Osteoblast (primary cell): ENCODE results near the gene KDM1B. TPM values are rescaled to one million over a fixed set of nuclear protein-coding genes. Genes with fewer than 3 reads are reported as not detected.

Experiments
- DNase-seq: peaks from one replicate; pipeline ENCODE4 v3.0.0; 2011; ENCODE audit warnings: low spot score, mixed read lengths; ENCODE audit not compliant: insufficient read length; ENCODE audit errors: missing footprints
- H2AFZ ChIP-seq: 2 replicates; pipeline ENCODE4 v1.6.0; 2011; ENCODE audit warnings: mild to moderate bottlenecking, low read length
- H3K27ac ChIP-seq: 2 replicates; pipeline ENCODE4 v1.5.1; 2011; ENCODE audit warnings: mild to moderate bottlenecking, low read depth, low read length, moderate library complexity
- H3K27me3 ChIP-seq: 2 replicates; pipeline ENCODE4 v1.6.0; 2012; ENCODE audit warnings: mild to moderate bottlenecking, control low read depth, inconsistent platforms, low read length, moderate library complexity; ENCODE audit not compliant: insufficient read depth
- H3K36me3 ChIP-seq: 2 replicates; pipeline ENCODE4 v1.5.1; 2011; ENCODE audit warnings: mild to moderate bottlenecking, low read length, control low read depth, moderate library complexity; ENCODE audit not compliant: insufficient read depth
- H3K4me1 ChIP-seq: 2 replicates; pipeline ENCODE4 v1.5.1; 2011; ENCODE audit warnings: mild to moderate bottlenecking, low read length, control low read depth, moderate library complexity; ENCODE audit not compliant: insufficient read depth
- H3K4me2 ChIP-seq: 2 replicates; pipeline ENCODE4 v1.6.0; 2011; ENCODE audit warnings: mild to moderate bottlenecking, low read length; ENCODE audit not compliant: insufficient read depth
- H3K4me3 ChIP-seq: fragments of 200-600 bp; sonication (generic); 3 replicates; pipeline ENCODE4 v1.5.1; 2012; ENCODE audit warnings: mild to moderate bottlenecking, low read length, inconsistent platforms; ENCODE audit not compliant: insufficient read depth
- H3K79me2 ChIP-seq: 2 replicates; pipeline ENCODE4 v1.6.0; 2012; ENCODE audit warnings: mild to moderate bottlenecking, low read length, control low read depth, inconsistent platforms; ENCODE audit not compliant: insufficient read depth
- H3K9me3 ChIP-seq: 2 replicates; pipeline ENCODE4 v1.5.1; 2011; ENCODE audit warnings: low read depth, low read length, control low read depth
- H4K20me1 ChIP-seq: 2 replicates; pipeline ENCODE4 v1.6.0; 2012; ENCODE audit warnings: mild to moderate bottlenecking, low read length, control low read depth; ENCODE audit not compliant: insufficient read depth
- CTCF ChIP-seq: IDR thresholded peaks from 2 replicates; pipeline ENCODE4 v1.5.1; 2011; ENCODE audit warnings: mild to moderate bottlenecking, low read depth, low read length, moderate library complexity; ENCODE audit errors: extremely low read depth
- total RNA-seq: library from RNA; depleted of rRNA; stranded (reverse); fragments of >200 nt; gene quantifications from 2 replicates; pipeline ENCODE4 v1.2.3, GENCODE V29; 2012

KDM1B gene
- total RNA-seq, 1 donor, result 17.7 TPM

DNA sequence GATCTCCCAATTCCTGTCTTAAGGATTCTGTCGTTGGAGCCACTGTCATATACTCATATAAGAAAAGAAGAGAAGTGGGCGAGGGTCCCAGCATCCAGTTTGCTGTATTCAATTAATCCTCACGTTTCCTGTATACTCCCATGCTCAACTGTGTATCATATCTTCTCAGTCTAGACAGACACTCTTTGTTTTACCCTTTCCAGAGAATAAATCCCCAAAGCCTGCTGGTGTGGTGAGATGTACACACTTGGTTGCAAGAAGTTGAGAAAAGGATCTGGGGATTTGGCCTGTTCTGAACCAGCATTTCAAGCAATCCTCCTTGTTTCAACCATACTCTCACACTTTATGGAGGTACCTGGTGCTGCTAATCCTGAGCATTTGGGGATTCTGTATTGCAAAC lies 3.4 kb upstream of the KDM1B start:
- peaks cover 44% of the 10 kb centered on the region for H3K4me1 ChIP-seq

DNA sequence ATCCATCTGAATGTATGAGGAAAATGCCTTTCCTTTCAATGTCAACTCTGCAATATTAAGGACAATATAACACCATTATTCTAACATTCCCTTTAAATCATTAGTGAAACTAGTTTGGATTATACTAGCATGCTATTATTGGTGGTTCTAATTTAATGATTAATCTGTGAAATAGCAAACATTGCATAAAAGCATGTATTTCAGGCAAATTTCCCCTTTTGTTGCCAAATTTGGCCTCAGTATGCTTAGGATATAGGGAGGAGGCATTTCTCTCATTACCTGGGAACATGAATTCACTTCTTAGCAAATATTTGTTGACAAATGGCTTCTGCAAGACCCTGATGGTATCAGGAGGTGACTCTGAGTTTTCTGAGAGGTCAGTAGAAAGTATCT lies 1.9 kb upstream of the KDM1B start:
- H4K20me1 ChIP-seq, result no peaks in the 10 kb centered on the region
- no peaks in the 10 kb centered on the region for H3K27me3 ChIP-seq
- no peak overlapping the region for H2AFZ ChIP-seq
- peak overlapping the region; percentile 91 for H3K4me2 ChIP-seq
- H3K79me2 ChIP-seq, result peaks cover 29% of the 10 kb centered on the region
- no peak for DNase-seq
- no peak for TF ChIP-seq CTCF
- H3K36me3 ChIP-seq, result no peaks in the 10 kb centered on the region
- peak overlapping the region; percentile 92 for H3K27ac ChIP-seq
- peaks cover 29% of the 10 kb centered on the region for H3K4me1 ChIP-seq
- H3K4me3 ChIP-seq, result no peak overlapping the region
- no peaks in the 10 kb centered on the region for H3K9me3 ChIP-seq

More for the DNA sequence above, 3.4 kb upstream of the KDM1B start:
- H3K27me3 ChIP-seq, result no peaks in the 10 kb centered on the region
- no peak overlapping the region for H3K4me2 ChIP-seq
- no peak overlapping the region for H2AFZ ChIP-seq
- H3K27ac ChIP-seq, result no peak overlapping the region
- TF ChIP-seq CTCF, result no peak
- no peak overlapping the region for H3K4me3 ChIP-seq
- H3K36me3 ChIP-seq, result no peaks in the 10 kb centered on the region
- no peaks in the 10 kb centered on the region for H3K9me3 ChIP-seq
- DNase-seq, result no peak
- peaks cover 29% of the 10 kb centered on the region for H3K79me2 ChIP-seq
- no peaks in the 10 kb centered on the region for H4K20me1 ChIP-seq

DNA sequence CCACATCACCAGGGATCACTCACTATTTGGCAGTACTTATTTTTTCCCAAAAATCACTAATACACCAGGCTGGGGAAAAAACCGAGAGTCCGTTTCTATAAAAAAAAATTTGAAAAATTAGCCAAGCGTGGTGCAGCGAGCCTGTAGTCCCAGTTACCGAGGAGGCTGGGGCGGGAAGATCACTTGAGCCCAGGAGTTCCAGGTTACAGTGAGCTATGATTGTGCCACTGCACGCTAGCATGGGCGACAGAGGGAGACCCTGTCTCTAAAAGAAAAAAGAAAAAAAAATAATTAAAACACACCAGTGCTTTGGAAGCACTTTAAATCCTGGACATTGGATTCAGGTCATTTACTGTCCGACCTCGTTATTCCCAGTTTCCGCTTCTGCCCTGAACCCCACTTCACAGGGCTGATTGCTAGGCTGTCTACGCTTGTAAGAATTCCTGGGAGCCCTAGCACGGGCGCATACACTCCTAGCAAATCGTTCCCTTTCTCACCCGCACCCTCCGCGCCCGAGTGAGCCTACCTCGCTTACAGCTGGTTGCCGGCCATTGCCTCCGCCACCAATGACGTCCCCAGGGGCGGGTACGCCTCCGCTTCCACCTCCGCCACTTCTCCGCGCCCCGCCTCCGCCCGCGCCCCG lies 594 bp upstream of the KDM1B start, which contains the start of gene TPMT:
Gene TPMT, minus strand, starts transcription at position 571 of the 643 bp plus-strand sequence. CDS start 5,950 bp downstream, outside the sequence.
- Histone ChIP-seq H3K4me2 (peak within 1 kb of the TSS; percentile 94), H3K27ac (peak within 1 kb of the TSS; percentile 92), H4K20me1 (no peaks in the 10 kb centered on the region), H3K79me2 (peaks cover 29% of the 10 kb centered on the region), H3K4me1 (peaks cover 21% of the 10 kb centered on the region), H2AFZ (peak within 1 kb of the TSS; percentile 93), H3K27me3 (no peaks in the 10 kb centered on the region), H3K9me3 (no peaks in the 10 kb centered on the region), H3K4me3 (peak within 1 kb of the TSS; percentile 96), H3K36me3 (no peaks in the 10 kb centered on the region)
- no peak for DNase-seq
- no peak for TF ChIP-seq CTCF

DNA sequence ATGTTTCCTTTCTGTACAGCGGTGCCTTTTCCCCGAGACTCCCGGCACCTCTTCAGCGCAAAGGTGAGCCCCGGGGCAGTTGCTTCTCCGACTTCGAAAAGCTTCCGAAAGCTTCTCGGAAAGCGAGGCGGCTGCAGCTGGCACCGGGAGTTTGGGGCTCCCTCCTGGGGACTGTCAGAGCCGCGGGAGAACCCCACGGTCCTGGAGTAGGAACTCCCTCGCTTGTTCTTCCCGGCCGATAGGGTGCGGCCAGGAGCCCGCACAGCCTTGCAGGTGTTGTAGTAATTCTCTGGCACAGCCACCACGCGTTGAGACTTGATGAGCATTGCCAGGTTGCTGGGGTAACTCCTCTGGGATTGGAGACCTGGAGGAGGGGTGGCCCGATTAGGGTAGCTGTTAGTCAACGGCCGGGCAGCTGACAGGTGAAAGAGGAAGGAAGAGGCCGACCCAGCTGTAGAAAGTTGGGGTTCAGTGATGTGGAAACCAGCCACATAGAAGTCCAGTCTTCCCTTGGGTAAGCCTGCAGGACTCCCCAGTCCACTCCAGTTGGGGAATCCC lies 721 bp downstream of the KDM1B start:
- H3K4me1 ChIP-seq, result peaks cover 21% of the 10 kb centered on the region
- H4K20me1 ChIP-seq, result no peaks in the 10 kb centered on the region
- peak overlapping the region; percentile 96 for H3K4me3 ChIP-seq
- peak overlapping the region; percentile 94 for H3K4me2 ChIP-seq
- peaks cover 5% of the 10 kb centered on the region for H3K36me3 ChIP-seq
- no peaks in the 10 kb centered on the region for H3K27me3 ChIP-seq
- no peaks in the 10 kb centered on the region for H3K9me3 ChIP-seq
- H3K27ac ChIP-seq, result peak overlapping the region; percentile 66
- DNase-seq, result peak; percentile 82
- TF ChIP-seq CTCF, result peak; percentile 25
- H3K79me2 ChIP-seq, result peaks cover 25% of the 10 kb centered on the region
- H2AFZ ChIP-seq, result peak overlapping the region; percentile 93
